Activated naive CD8-positive, alpha-beta T cell treated with anti-CD3 and anti-CD28 coated beads, Interleukin-2, amount 50 U/mL, for 24 hours (primary cell): ENCODE data around the gene AGBL1.

Experiments
- ATAC-seq: fragments of 150-1000 bp; cut with Tn5 transposase; one replicate; pipeline ENCODE4 v1.10.0; 2021
- DNase-seq: peaks from one replicate; pipeline ENCODE4 v3.0.0; 2021
- H3K27ac Mint-ChIP-seq: one replicate; pipeline ENCODE4 v1.8.0; 2021; ENCODE audit warnings: mild to moderate bottlenecking, mixed read lengths
- H3K27me3 Mint-ChIP-seq: one replicate; pipeline ENCODE4 v1.8.0; 2021; ENCODE audit warnings: mixed read lengths
- H3K36me3 Mint-ChIP-seq: one replicate; pipeline ENCODE4 v1.8.0; 2021; ENCODE audit warnings: low read depth, mixed read lengths
- H3K4me1 Mint-ChIP-seq: one replicate; pipeline ENCODE4 v1.8.0; 2021; ENCODE audit warnings: mixed read lengths
- H3K4me3 Mint-ChIP-seq: one replicate; pipeline ENCODE4 v1.8.0; 2021; ENCODE audit warnings: mild to moderate bottlenecking, moderate library complexity, mixed read lengths
- H3K9me3 Mint-ChIP-seq: one replicate; pipeline ENCODE4 v1.8.0; 2021; ENCODE audit warnings: mixed read lengths

AGBL1 gene

DNA sequence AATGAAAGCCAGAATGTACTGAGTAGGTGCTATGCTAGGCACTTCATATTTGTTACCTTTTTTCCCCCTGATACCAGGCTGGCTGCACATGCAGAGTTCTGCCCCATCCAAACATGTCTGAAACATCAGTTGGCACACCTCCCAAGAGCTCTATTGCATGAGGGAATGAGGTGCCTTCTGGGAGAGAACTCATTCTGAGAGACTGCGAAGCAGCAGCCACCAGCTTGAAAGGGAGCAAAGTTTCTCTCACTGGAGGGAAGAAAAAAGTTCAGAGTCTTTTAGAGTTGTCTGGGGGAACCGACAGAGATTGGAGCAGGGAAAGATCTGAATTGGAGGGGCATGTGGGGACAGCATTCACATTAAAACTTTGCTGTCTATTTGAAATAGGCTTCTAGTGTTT, 84.1 kb downstream of the AGBL1 start:
- ATAC-seq (peak; percentile 36), DNase-seq (no peak)
- H3K9me3 Mint-ChIP-seq = peaks cover 3% of the 10 kb centered on the region
- no peaks in the 10 kb centered on the region for H3K4me1 Mint-ChIP-seq
- peaks cover 2% of the 10 kb centered on the region for H3K27me3 Mint-ChIP-seq
- H3K27ac Mint-ChIP-seq = no peak overlapping the region
- H3K4me3 Mint-ChIP-seq = no peak overlapping the region
- H3K36me3 Mint-ChIP-seq = no peaks in the 10 kb centered on the region

DNA sequence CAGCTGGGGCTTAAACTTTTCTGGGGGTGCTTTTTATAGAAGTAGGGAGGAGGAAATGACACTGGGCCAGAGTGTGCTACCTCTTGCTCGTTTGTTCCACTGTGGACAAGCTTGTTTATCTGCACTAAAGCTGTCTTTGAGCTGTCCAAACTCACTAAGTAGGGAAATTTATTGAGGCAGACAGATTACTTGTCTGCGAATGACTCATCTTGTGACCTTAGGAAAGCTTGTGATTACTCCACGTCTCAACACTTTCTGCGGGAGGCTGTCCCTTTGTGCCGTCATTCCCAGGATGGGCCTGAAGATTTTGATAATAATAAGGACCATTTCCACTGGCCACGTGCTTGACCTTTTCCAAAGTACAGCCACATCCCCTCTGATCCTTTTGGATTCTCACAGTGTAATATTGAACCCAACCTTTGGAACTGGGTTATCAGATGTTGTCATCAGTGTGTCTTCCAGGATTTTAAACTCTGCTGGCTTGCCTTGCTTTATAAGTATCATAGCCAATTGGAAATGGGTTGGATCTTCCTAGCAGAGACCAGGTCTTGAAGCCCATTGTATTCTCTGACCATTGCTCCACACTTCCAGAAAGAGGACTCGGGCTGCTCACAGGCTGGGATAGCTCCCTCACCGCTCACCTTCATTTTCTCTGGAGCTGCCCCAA, 84.7 kb downstream of the AGBL1 start:
- DNase-seq = no peak
- ATAC-seq = no peak
- Mint-ChIP-seq H3K27me3 (peaks cover 2% of the 10 kb centered on the region), H3K9me3 (peaks cover 3% of the 10 kb centered on the region), H3K36me3 (no peaks in the 10 kb centered on the region), H3K27ac (no peak overlapping the region), H3K4me1 (no peaks in the 10 kb centered on the region), H3K4me3 (no peak overlapping the region)

DNA sequence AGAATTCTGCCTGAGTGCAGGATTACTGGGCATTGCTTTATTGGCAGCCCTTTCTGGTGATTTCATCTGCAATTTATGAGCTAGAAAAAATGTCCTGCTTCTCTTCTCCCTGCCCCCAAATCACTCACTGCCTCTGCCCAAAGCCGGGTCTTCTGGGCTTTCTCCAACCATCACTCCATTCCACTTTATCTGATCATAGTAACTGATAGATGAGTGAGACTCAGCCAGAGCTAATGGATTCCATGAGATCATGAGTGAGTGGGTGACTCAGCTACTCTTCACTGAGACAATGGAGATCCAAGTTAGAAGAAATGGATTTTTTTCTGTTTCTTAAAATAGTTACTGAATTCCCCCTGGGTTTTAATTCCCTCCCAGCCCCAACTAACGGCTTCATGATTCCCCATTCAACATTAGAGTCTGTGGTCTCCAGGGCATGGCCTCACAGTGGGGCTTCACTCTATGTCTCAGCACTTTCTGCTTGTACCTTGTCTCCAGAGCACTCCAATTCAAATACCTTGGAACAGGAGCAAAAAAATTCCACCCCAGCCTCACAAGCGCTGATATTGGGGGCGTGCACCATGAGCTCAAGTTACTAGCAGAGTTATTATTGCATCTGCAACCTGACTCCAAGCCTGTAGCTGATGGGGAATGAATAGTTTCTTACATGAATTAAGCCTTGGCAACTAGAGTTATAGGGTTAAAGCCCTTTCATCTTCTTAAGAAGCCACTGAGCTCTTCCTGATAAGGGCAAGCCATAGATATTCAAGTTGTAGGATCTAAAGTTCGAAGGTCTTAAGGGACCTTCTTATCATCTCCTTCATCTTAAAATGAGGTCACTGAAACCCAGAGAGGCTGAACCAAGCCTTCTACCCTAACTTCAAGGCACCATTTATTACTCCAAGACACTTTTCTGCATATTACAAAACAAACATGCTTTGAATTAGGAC, 85.9 kb downstream of the AGBL1 start:
- peaks cover 3% of the 10 kb centered on the region for H3K9me3 Mint-ChIP-seq
- H3K4me1 Mint-ChIP-seq = no peaks in the 10 kb centered on the region
- H3K4me3 Mint-ChIP-seq = no peak overlapping the region
- no peak for ATAC-seq
- no peaks in the 10 kb centered on the region for H3K36me3 Mint-ChIP-seq
- peaks cover 2% of the 10 kb centered on the region for H3K27me3 Mint-ChIP-seq
- no peak overlapping the region for H3K27ac Mint-ChIP-seq
- no peak for DNase-seq

DNA sequence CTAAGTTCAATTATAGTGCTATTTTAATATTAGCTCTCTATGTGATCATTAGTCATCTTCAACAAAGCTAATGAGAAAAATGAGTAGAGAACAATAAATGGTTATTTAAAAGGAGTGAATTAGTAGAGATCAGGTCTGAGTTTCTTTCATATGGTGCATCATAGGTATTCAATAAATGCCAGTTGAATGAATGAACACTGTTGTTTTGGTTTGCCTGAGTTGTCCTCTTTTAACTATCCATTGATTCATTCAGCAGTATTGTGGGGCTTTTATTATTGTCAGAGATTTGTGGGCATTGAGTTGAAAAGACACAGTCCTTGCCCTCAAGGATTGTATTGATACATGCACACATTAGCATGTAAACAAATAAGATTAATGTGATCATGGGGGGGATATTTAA, 88.2 kb downstream of the AGBL1 start:
- H3K27ac Mint-ChIP-seq = no peak overlapping the region
- no peak overlapping the region for H3K4me3 Mint-ChIP-seq
- H3K36me3 Mint-ChIP-seq = no peaks in the 10 kb centered on the region
- DNase-seq = no peak
- no peaks in the 10 kb centered on the region for H3K27me3 Mint-ChIP-seq
- ATAC-seq = no peak
- H3K4me1 Mint-ChIP-seq = no peaks in the 10 kb centered on the region
- no peaks in the 10 kb centered on the region for H3K9me3 Mint-ChIP-seq

DNA sequence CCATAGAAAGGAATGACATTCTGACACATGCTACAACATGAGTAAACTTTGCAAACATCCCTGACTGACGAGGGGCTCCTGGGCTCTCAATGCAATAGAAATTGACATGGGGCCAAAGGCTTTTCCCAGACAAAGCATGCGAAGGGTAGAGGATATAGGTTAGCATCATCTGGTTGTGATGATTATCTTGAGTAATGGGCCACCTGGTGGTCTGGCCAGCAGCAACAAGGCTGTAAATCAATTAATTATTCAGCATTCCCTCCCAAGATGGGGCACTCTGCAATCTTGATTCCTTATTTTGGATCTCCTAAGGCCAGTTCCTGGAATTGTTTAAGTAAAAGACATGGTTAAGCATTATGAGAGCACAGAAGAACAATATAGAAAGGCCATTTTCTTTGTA, 99.2 kb downstream of the AGBL1 start:
- Mint-ChIP-seq H3K9me3 (peaks cover 6% of the 10 kb centered on the region), H3K4me1 (peaks cover 4% of the 10 kb centered on the region), H3K27me3 (peaks cover 18% of the 10 kb centered on the region), H3K27ac (no peak overlapping the region), H3K36me3 (no peaks in the 10 kb centered on the region), H3K4me3 (no peak overlapping the region)
- ATAC-seq = no peak
- DNase-seq = no peak

DNA sequence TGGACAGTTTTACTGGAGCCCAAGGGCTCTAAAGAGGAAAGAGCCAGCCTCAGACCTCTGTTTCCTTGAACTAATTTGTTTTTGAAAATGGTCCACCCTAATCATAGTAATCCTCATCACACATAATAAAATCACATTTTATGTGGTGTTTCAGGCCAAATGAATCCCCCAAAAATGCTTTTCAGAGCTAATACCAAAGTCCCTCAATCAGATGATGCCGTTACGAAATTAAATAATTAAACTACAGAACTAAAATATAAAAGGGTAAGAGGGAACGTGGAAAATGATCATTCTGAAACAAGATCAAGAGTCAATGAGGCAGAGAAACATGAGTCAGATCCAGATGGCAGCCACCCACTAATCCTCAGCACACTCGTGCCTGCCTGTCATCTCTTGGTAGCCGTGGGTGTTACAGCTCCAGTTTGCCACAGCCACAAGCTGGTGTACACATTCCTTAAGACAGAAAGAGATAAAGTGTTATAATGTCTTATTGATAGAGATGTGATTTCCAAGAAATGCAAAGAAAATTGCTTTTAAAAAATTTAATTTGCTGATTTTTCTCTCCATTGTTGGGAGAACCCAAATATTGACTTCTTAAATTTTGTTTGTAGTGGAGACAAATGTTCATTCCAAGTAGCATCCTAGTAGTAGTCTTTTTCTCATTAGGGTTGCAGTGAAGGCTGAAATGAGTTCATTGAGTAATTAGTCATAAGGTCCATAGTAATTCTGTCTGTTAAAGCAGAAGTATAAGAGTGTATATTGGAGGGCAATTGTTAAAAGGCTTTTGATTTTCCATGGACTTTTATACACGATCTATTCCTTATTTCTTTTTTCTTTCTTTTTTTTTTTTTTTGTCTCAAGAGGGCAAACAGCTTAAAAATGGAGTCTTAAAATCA, 104.2 kb downstream of the AGBL1 start:
- H3K27me3 Mint-ChIP-seq = peaks cover 12% of the 10 kb centered on the region
- peaks cover 4% of the 10 kb centered on the region for H3K4me1 Mint-ChIP-seq
- no peak overlapping the region for H3K27ac Mint-ChIP-seq
- no peak for DNase-seq
- H3K36me3 Mint-ChIP-seq = no peaks in the 10 kb centered on the region
- no peak overlapping the region for H3K4me3 Mint-ChIP-seq
- ATAC-seq = peak; percentile 83
- no peaks in the 10 kb centered on the region for H3K9me3 Mint-ChIP-seq

DNA sequence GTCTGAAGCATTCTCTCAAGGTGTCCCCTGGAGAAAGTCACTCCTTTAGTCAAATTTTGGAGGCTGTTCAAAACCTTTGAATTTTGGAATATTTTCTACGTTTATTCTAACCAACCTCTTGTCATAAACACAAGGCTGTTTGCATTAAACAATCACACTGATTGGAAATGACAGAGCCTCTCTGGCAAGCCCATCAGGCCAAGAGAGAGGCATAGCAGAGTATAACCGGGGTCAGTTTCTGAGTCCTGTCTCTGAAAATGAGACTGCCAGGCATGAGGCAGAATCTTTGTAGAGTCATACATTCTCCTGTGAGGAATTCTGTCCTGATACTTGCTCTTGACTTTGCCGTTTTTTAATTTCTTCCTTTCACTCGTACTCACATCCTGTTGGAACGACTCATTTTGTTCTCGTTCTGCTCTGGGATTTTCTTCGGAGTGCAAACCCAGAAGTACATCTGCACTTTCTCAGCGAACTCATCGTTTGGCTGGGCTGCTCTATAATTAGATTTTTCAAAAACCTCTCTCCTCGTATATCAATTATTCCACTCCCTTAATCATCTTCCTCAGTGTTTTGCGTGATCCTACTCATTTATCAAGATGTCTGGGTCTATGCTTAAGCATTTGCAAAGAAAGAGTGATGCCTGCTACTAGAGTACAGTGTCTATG, 114.2 kb downstream of the AGBL1 start:
- no peak overlapping the region for H3K4me3 Mint-ChIP-seq
- H3K4me1 Mint-ChIP-seq = no peaks in the 10 kb centered on the region
- H3K9me3 Mint-ChIP-seq = no peaks in the 10 kb centered on the region
- H3K27ac Mint-ChIP-seq = no peak overlapping the region
- no peaks in the 10 kb centered on the region for H3K36me3 Mint-ChIP-seq
- DNase-seq (no peak), ATAC-seq (no peak)
- peaks cover 6% of the 10 kb centered on the region for H3K27me3 Mint-ChIP-seq

DNA sequence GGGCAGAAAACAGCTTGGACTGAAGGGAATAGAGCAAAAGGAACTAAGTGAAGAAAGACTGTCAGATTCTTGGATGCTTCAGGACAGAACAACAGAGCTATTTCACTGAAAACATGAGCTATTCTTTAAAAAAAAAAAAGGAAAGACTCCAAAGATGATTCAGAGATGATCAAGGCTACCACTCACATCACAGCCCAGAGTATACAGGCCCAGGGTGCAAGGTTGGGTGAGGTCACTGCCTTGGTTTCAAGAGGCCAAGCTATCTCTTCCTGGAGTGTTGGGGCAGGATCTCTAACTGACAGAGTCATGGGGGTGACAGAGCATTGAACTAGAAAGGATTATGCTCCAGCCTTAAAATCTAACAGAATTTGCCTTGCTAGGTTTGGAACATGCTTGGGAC, 118.1 kb downstream of the AGBL1 start:
- no peaks in the 10 kb centered on the region for H3K27me3 Mint-ChIP-seq
- no peak overlapping the region for H3K4me3 Mint-ChIP-seq
- no peaks in the 10 kb centered on the region for H3K36me3 Mint-ChIP-seq
- no peaks in the 10 kb centered on the region for H3K4me1 Mint-ChIP-seq
- no peaks in the 10 kb centered on the region for H3K9me3 Mint-ChIP-seq
- H3K27ac Mint-ChIP-seq = no peak overlapping the region
- ATAC-seq (no peak), DNase-seq (no peak)

DNA sequence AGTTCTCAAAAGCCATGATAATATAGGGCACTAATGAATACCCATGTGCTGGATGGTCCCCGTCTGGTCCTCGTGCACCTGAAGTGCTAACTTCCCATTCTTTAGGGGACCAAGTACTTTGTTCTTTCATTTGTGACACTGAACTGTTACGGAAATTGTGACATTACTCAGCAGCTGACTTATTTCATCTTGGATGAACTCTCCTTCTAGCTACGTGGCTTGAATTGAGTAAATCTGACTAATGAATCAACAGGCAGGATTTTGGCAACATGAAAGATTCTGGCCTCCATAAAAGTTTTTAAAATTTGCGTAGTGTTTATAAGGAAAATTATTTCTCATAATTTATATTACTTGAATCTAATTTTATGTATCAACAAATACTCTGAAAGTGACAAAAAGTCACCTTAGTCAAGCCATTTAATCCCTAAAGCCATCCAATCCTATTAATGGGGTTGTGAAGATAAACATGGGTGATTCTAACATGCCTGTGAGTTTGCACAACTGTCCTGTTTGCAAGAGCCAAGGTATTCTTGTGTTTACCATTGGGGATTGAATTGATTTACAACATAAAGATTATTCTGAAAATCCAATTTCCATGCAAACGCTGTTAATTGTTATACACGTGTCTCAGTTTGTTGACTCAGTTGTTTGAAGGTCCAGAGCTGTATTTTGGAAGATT, 119.9 kb downstream of the AGBL1 start:
- no peaks in the 10 kb centered on the region for H3K9me3 Mint-ChIP-seq
- no peaks in the 10 kb centered on the region for H3K27me3 Mint-ChIP-seq
- ATAC-seq (no peak), DNase-seq (no peak)
- H3K4me3 Mint-ChIP-seq = no peak overlapping the region
- no peak overlapping the region for H3K27ac Mint-ChIP-seq
- no peaks in the 10 kb centered on the region for H3K4me1 Mint-ChIP-seq
- H3K36me3 Mint-ChIP-seq = no peaks in the 10 kb centered on the region

DNA sequence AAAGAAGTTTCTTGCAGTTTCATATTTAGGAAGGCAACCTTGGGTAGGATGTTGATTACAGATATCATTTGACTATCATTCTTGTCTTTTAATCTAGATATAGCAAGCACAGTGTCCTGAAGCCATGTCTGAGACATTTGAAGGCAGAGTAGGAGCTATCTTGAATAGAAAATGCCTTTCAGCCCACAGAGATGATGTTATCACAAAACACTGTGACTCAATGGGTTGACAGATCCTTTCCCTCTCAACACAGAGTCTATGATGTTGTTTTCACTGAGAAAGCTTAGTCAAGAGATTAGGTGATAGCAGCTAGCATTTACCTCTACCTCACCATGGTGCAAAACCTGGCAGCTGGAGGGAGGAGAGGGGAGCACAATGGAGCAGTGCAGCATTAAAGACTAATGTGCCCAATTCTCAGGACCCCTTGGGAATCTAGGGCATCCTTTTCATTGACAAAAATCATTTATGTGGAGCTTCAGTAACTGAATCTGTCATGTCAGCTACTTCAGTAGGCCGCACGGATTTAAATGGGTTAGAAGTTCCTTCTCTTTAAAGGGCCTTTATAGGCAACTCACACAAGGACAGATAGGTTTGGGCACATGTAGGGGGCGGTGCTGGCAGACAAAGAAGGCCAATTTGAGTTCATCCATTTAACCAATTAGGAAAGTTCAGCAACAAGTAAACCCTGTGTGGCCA, 121.8 kb downstream of the AGBL1 start:
- DNase-seq = no peak
- Mint-ChIP-seq H3K4me1 (no peaks in the 10 kb centered on the region), H3K36me3 (no peaks in the 10 kb centered on the region), H3K27me3 (no peaks in the 10 kb centered on the region), H3K4me3 (no peak overlapping the region), H3K27ac (no peak overlapping the region), H3K9me3 (no peaks in the 10 kb centered on the region)
- ATAC-seq = no peak

DNA sequence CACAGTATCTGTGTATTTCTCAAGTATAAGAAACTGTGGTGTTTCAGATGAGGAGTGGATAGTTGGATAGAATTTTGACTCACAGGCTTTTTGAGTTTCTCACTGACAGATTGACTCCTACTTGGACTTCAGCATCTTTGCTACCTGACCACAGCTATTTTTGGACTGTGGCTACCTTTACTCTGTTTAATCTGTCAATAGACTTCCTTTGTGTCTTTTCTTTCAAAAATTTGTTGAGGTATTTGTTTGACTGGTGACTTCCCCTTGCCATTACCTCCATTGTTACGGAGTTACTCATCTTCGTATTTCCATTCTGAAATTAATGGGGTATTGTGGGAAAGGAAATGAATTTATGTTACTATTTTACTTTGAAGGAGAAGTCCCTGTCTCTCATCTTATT, 123.8 kb downstream of the AGBL1 start:
- H3K4me1 Mint-ChIP-seq = no peaks in the 10 kb centered on the region
- H3K9me3 Mint-ChIP-seq = no peaks in the 10 kb centered on the region
- H3K36me3 Mint-ChIP-seq = no peaks in the 10 kb centered on the region
- H3K27ac Mint-ChIP-seq = no peak overlapping the region
- ATAC-seq (no peak), DNase-seq (no peak)
- H3K27me3 Mint-ChIP-seq = no peaks in the 10 kb centered on the region
- no peak overlapping the region for H3K4me3 Mint-ChIP-seq

DNA sequence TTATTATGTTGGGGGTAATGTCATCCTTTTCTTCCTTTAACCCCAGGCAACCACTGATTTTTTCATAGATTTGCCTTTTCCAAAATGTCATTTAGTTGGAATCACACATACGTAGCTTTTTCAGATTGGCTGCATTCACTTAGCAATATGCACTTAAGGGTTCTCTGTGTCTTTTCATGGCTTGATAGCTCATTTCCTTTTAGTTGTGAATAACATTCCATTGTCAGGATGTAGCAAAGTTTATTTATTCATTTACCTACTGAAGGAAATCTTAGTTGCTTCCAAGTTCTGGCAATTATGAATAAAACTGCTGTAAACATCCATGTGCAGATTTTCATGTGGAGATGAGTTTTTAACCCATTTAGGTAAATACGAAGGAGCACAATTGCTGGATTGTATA, 125.4 kb downstream of the AGBL1 start:
- DNase-seq = no peak
- ATAC-seq = no peak
- Mint-ChIP-seq H3K27ac (no peak overlapping the region), H3K4me1 (no peaks in the 10 kb centered on the region), H3K4me3 (no peak overlapping the region), H3K36me3 (no peaks in the 10 kb centered on the region), H3K9me3 (no peaks in the 10 kb centered on the region), H3K27me3 (peaks cover 3% of the 10 kb centered on the region)

DNA sequence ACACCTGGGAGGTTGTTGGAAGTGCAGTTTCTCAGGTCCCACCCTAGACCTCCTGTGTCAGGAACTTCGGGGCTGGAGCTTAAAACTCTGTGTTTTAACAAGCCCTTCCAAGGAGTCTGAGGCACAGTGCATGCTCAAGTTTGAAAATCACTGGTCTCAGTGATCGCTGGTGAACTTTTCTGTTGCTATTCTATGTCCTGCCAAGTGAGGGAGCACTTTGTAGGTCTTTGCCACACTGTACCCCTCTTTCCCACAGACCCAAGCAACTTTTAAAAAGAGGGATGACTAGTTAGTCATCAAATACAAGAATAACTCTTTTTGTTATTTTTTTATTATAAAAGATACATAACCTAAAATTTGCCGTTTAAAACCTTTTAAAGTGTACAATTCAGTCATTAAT, 133.7 kb downstream of the AGBL1 start:
- DNase-seq = no peak
- H3K36me3 Mint-ChIP-seq = peaks cover 2% of the 10 kb centered on the region
- no peak overlapping the region for H3K4me3 Mint-ChIP-seq
- no peak overlapping the region for H3K27ac Mint-ChIP-seq
- peaks cover 8% of the 10 kb centered on the region for H3K27me3 Mint-ChIP-seq
- H3K4me1 Mint-ChIP-seq = no peaks in the 10 kb centered on the region
- H3K9me3 Mint-ChIP-seq = peaks cover 26% of the 10 kb centered on the region
- ATAC-seq = no peak
